ENCODE data around the gene GART. TPM values are rescaled to one million over a fixed set of nuclear protein-coding genes. Genes with fewer than 3 reads are reported as not detected.

GART gene
- total RNA-seq, 1 experiment from 2014 or later: 59.9 TPM

- Histone ChIP-seq H3K4me3 (no peak overlapping the region), H3K9me3 (replicated peaks) (no peaks in the 10 kb centered on the region), H3K27me3 (replicated peaks) (no peaks in the 10 kb centered on the region), H3K4me1 (replicated peaks) (no peaks in the 10 kb centered on the region), H3K27ac (no peak overlapping the region), H3K36me3 (peaks cover 92% of the 10 kb centered on the region)
- DNase-seq (ENCODE audit: low read depth in 1 of 2, low spot score in 2 of 2): no peak
Measured at GRCh38 chr21:33549848-33550771, 8.2 kb upstream of the GART start.

GRCh38 chr21:33546086-33546485 lies 4.2 kb upstream of the GART start:
- Histone ChIP-seq H3K9me3 (replicated peaks) (no peaks in the 10 kb centered on the region), H3K36me3 (peaks cover 70% of the 10 kb centered on the region), H3K4me3 (no peak overlapping the region), H3K27ac (no peak overlapping the region), H3K27me3 (replicated peaks) (no peaks in the 10 kb centered on the region), H3K4me1 (replicated peaks) (peaks cover 3% of the 10 kb centered on the region; the same call in 1 of the 2 replicates)
- no peak for DNase-seq (ENCODE audit: low read depth in 1 of 2, low spot score in 2 of 2)

GRCh38 chr21:33544451-33545195 lies 2.7 kb upstream of the GART start:
- no peak for DNase-seq (ENCODE audit: low read depth in 1 of 2, low spot score in 2 of 2)

GRCh38 chr21:33543505-33544129 lies 1.7 kb upstream of the GART start:
- Histone ChIP-seq H3K27me3 (replicated peaks) (no peaks in the 10 kb centered on the region), H3K4me3 (peak overlapping the region; percentile 72), H3K36me3 (peaks cover 58% of the 10 kb centered on the region), H3K9me3 (replicated peaks) (no peaks in the 10 kb centered on the region), H3K4me1 (replicated peaks) (peaks cover 4% of the 10 kb centered on the region; the same call in 1 of the 2 replicates), H3K27ac (peak overlapping the region; percentile 97)
- peak in 1 of 2 experiments; percentile 76 for DNase-seq (ENCODE audit: low read depth in 1 of 2, low spot score in 2 of 2)

More at GRCh38 chr21:33544451-33545195, 2.7 kb upstream of the GART start:
- Histone ChIP-seq H3K36me3 (peaks cover 64% of the 10 kb centered on the region), H3K27ac (no peak overlapping the region), H3K27me3 (replicated peaks) (no peaks in the 10 kb centered on the region), H3K4me1 (replicated peaks) (peaks cover 4% of the 10 kb centered on the region; the same call in 1 of the 2 replicates), H3K9me3 (replicated peaks) (no peaks in the 10 kb centered on the region), H3K4me3 (peak overlapping the region; percentile 72)

- H3K9me3 ChIP-seq (replicated peaks): no peaks in the 10 kb centered on the region
- H3K27me3 ChIP-seq (replicated peaks): no peaks in the 10 kb centered on the region
- peak within 1 kb of the TSS; percentile 97 for H3K27ac ChIP-seq
- peaks cover 58% of the 10 kb centered on the region for H3K36me3 ChIP-seq
- peaks cover 4% of the 10 kb centered on the region; the same call in 1 of the 2 replicates for H3K4me1 ChIP-seq (replicated peaks)
- DNase-seq (ENCODE audit: low read depth in 1 of 2, low spot score in 2 of 2): peak; percentile 98 to 99
- peak within 1 kb of the TSS; percentile 72 for H3K4me3 ChIP-seq
Measured at GRCh38 chr21:33542640-33543504, 955 bp upstream of the GART start, which contains the start of gene SON. Gene SON (plus strand): TSS chr21:33543038. CDS start chr21:33543093, 55 bp downstream.

GRCh38 chr21:33541105-33541711 lies 709 bp downstream of the GART start:
- Histone ChIP-seq H3K27me3 (replicated peaks) (no peaks in the 10 kb centered on the region), H3K36me3 (peaks cover 61% of the 10 kb centered on the region), H3K4me1 (replicated peaks) (peaks cover 4% of the 10 kb centered on the region; the same call in 1 of the 2 replicates), H3K4me3 (peak overlapping the region; percentile 72), H3K9me3 (replicated peaks) (no peaks in the 10 kb centered on the region), H3K27ac (peak overlapping the region; percentile 97)
- DNase-seq (ENCODE audit: low read depth in 1 of 2, low spot score in 2 of 2): no peak

- no peaks in the 10 kb centered on the region for H3K9me3 ChIP-seq (replicated peaks)
- H3K4me1 ChIP-seq (replicated peaks): peaks cover 4% of the 10 kb centered on the region; the same call in 1 of the 2 replicates
- peaks cover 59% of the 10 kb centered on the region for H3K36me3 ChIP-seq
- no peaks in the 10 kb centered on the region for H3K27me3 ChIP-seq (replicated peaks)
- H3K27ac ChIP-seq: no peak overlapping the region
- DNase-seq (ENCODE audit: low read depth in 1 of 2, low spot score in 2 of 2): no peak
- no peak overlapping the region for H3K4me3 ChIP-seq
Measured at GRCh38 chr21:33540711-33541104, 1.2 kb downstream of the GART start.

GRCh38 chr21:33539616-33540015 lies 2.3 kb downstream of the GART start:
- Histone ChIP-seq H3K4me1 (replicated peaks) (peaks cover 4% of the 10 kb centered on the region; the same call in 1 of the 2 replicates), H3K27me3 (replicated peaks) (no peaks in the 10 kb centered on the region), H3K27ac (no peak overlapping the region), H3K9me3 (replicated peaks) (no peaks in the 10 kb centered on the region), H3K4me3 (no peak overlapping the region), H3K36me3 (peaks cover 62% of the 10 kb centered on the region)
- no peak for DNase-seq (ENCODE audit: low read depth in 1 of 2, low spot score in 2 of 2)

- H3K27me3 ChIP-seq (replicated peaks): no peaks in the 10 kb centered on the region
- H3K36me3 ChIP-seq: peaks cover 71% of the 10 kb centered on the region
- no peak for DNase-seq (ENCODE audit: low read depth in 1 of 2, low spot score in 2 of 2)
- no peak overlapping the region for H3K4me3 ChIP-seq
- H3K27ac ChIP-seq: no peak overlapping the region
- H3K4me1 ChIP-seq (replicated peaks): 0 out of 2 replicates have a peak, but pooled peaks cover 4% of the 10 kb centered on the region
- H3K9me3 ChIP-seq (replicated peaks): no peaks in the 10 kb centered on the region
Measured at GRCh38 chr21:33537212-33537611, 4.7 kb downstream of the GART start.

- Histone ChIP-seq H3K27me3 (replicated peaks) (no peaks in the 10 kb centered on the region), H3K9me3 (replicated peaks) (no peaks in the 10 kb centered on the region), H3K27ac (no peak overlapping the region), H3K36me3 (peaks cover 92% of the 10 kb centered on the region), H3K4me1 (replicated peaks) (no peaks in the 10 kb centered on the region), H3K4me3 (no peak overlapping the region)
- no peak for DNase-seq (ENCODE audit: low read depth in 1 of 2, low spot score in 2 of 2)
Measured at GRCh38 chr21:33531007-33531406, 10.9 kb downstream of the GART start.

- no peak for DNase-seq (ENCODE audit: low read depth in 1 of 2, low spot score in 2 of 2)
- H3K27me3 ChIP-seq (replicated peaks): no peaks in the 10 kb centered on the region
- H3K9me3 ChIP-seq (replicated peaks): no peaks in the 10 kb centered on the region
- H3K27ac ChIP-seq: no peak overlapping the region
- peaks cover 58% of the 10 kb centered on the region for H3K36me3 ChIP-seq
- H3K4me3 ChIP-seq: no peak overlapping the region
- H3K4me1 ChIP-seq (replicated peaks): no peaks in the 10 kb centered on the region
Measured at GRCh38 chr21:33522953-33523349, 19.0 kb downstream of the GART start.

- Histone ChIP-seq H3K4me1 (replicated peaks) (no peaks in the 10 kb centered on the region), H3K4me3 (no peak overlapping the region), H3K9me3 (replicated peaks) (no peaks in the 10 kb centered on the region), H3K27ac (no peak overlapping the region), H3K27me3 (replicated peaks) (no peaks in the 10 kb centered on the region), H3K36me3 (peaks cover 58% of the 10 kb centered on the region)
- no peak for DNase-seq (ENCODE audit: low read depth in 1 of 2, low spot score in 2 of 2)
Measured at GRCh38 chr21:33522297-33522952, 19.5 kb downstream of the GART start.

Measured in SJSA1 (cell line).